OCI-LY7 (cell line): ENCODE data around the gene CRYL1. TPM values are rescaled to one million over a fixed set of nuclear protein-coding genes. Genes with fewer than 3 reads are reported as not detected.

Experiments used
- BruUV-seq: library from RNA; stranded (reverse); fragments of 400-500 nt; replicated peaks from 2 replicates; lab custom pipeline; 2021; lab: Mats Ljungman, UMichigan
- CTCF ChIA-PET: fragments of 300-600 bp; sonication (Branson Sonifier 250); formaldehyde crosslinking; loops from one replicate; lab custom pipeline; 2022; ENCODE audit warnings: antibody characterized with exemption; ENCODE audit not compliant: unreplicated experiment; lab: Charles Lee
- POLR2A ChIA-PET: fragments of 300-600 bp; sonication (Branson Sonifier 250); formaldehyde crosslinking; loops from one replicate; lab custom pipeline; 2022; ENCODE audit warnings: antibody characterized with exemption; lab: Charles Lee
- DNase-seq: peaks from one replicate; pipeline ENCODE4 v3.0.0-alpha.2; 2015; ENCODE audit warnings: low spot score
- H2AFZ ChIP-seq: fragments of 200-600 bp; sonication (generic), shearing (Covaris generic); 2 replicates; pipeline ENCODE4 v1.6.1; 2014; ENCODE audit warnings: mild to moderate bottlenecking, antibody characterized with exemption, low read length, moderate library complexity
- H3K27ac ChIP-seq: fragments of 200-600 bp; sonication (generic); 2 replicates; pipeline ENCODE4 v1.5.1; 2014; ENCODE audit warnings: mixed run types, low read depth, mild to moderate bottlenecking, moderate library complexity, low read length, inconsistent platforms; ENCODE audit not compliant: poor library complexity, severe bottlenecking
- H3K36me3 ChIP-seq: fragments of 200-600 bp; sonication (generic); 2 replicates; pipeline ENCODE4 v1.6.1; 2014; ENCODE audit warnings: mild to moderate bottlenecking, antibody characterized with exemption, low read length, moderate library complexity, mixed read lengths; ENCODE audit not compliant: insufficient read depth
- H3K4me1 ChIP-seq: fragments of 200-600 bp; sonication (generic); 2 replicates; pipeline ENCODE4 v1.5.1; 2014; ENCODE audit warnings: mild to moderate bottlenecking, low read length; ENCODE audit not compliant: insufficient read depth, poor library complexity, severe bottlenecking
- H3K4me2 ChIP-seq: fragments of 200-600 bp; sonication (generic); 2 replicates; pipeline ENCODE4 v1.6.1; 2014; ENCODE audit warnings: mild to moderate bottlenecking, low read length
- H3K4me3 ChIP-seq: fragments of 200-600 bp; sonication (generic); 2 replicates; pipeline ENCODE4 v1.5.1; 2014; ENCODE audit warnings: mild to moderate bottlenecking, low read depth, low read length; ENCODE audit not compliant: poor library complexity, severe bottlenecking
- H3K79me2 ChIP-seq: fragments of 200-600 bp; sonication (generic); 2 replicates; pipeline ENCODE4 v1.6.1; 2016; ENCODE audit warnings: low read depth, mild to moderate bottlenecking, low read length, moderate library complexity, mixed read lengths; ENCODE audit not compliant: insufficient read depth
- H3K9me2 ChIP-seq: fragments of 200-600 bp; sonication (generic); 2 replicates; pipeline ENCODE4 v1.6.1; 2016; ENCODE audit warnings: mild to moderate bottlenecking, low read length, mixed read lengths; ENCODE audit not compliant: insufficient read depth
- H3K9me3 ChIP-seq: fragments of 200-600 bp; sonication (generic); 2 replicates; pipeline ENCODE4 v1.6.1; 2014; ENCODE audit warnings: mild to moderate bottlenecking, mixed run types, low read length, mixed read lengths
- H4K20me1 ChIP-seq: fragments of 200-600 bp; sonication (generic); 2 replicates; pipeline ENCODE4 v1.6.1; 2014; ENCODE audit warnings: mild to moderate bottlenecking, antibody characterized with exemption, low read length, moderate library complexity, mixed read lengths; ENCODE audit not compliant: insufficient read depth
- CTCF ChIP-seq: fragments of 200-600 bp; sonication (generic); conservative IDR thresholded peaks from 2 replicates; pipeline ENCODE4 v1.5.1; 2014; ENCODE audit warnings: mild to moderate bottlenecking, antibody characterized with exemption, low read length, moderate library complexity, mixed read lengths
- EZH2phosphoT487 ChIP-seq: fragments of 200-600 bp; sonication (generic); IDR thresholded peaks from 2 replicates; pipeline ENCODE4 v1.6.1; 2018; ENCODE audit warnings: low read depth, borderline replicate concordance, mild to moderate bottlenecking, mixed run types, antibody characterized with exemption, low read length, moderate library complexity, mixed read lengths
- intact Hi-C: fragments of 100-400 bp; cut with micrococcal nuclease; formaldehyde crosslinking; loops from one replicate; pipeline ENCODE4 v1.10.0; 2022; ENCODE audit not compliant: unreplicated experiment
- total RNA-seq, 2 experiments: library from RNA; depleted of rRNA in 1 of 2; stranded (reverse); fragments of >200 nt in 1 of 2; shearing (Covaris generic) in 1 of 2; gene quantifications; 2 replicates each; pipeline ENCODE4 v1.2.3, GENCODE V29; 2014 to 2022

Gene CRYL1
- total RNA-seq, 2 experiments from 2014 or later = not detected

GRCh38 chr13:20360835-20361412, 164.7 kb downstream of the CRYL1 start:
- Histone ChIP-seq H3K4me3 (no peak overlapping the region), H3K79me2 (no peaks in the 10 kb centered on the region), H3K9me2 (no peaks in the 10 kb centered on the region), H4K20me1 (no peaks in the 10 kb centered on the region), H3K9me3 (no peaks in the 10 kb centered on the region), H3K4me1 (no peaks in the 10 kb centered on the region), H2AFZ (no peak overlapping the region), H3K27ac (no peak overlapping the region), H3K4me2 (no peak overlapping the region), H3K36me3 (no peaks in the 10 kb centered on the region)
- TF ChIP-seq EZH2phosphoT487 (no peak), CTCF (no peak)
- intact Hi-C loops = no loop called here
- DNase-seq = no peak
- no TSS peak for BruUV-seq
- ChIA-PET POLR2A (interaction anchor here (0.6 to 1.2 kb wide), 2 partner anchors 11 to 1986 kb away, joined by 3 read pairs; no protein-coding TSS in a partner anchor), CTCF (no interaction called here)

- POLR2A ChIA-PET = interaction anchor here (1.2 kb wide), 1 partner anchor 12 kb away, joined by 3 read pairs; no protein-coding TSS in a partner anchor
- intact Hi-C loops = no loop called here
- H3K9me3 ChIP-seq = no peaks in the 10 kb centered on the region
- no peak overlapping the region for H2AFZ ChIP-seq
- H3K4me1 ChIP-seq = no peaks in the 10 kb centered on the region
- CTCF ChIA-PET = no interaction called here
- H3K79me2 ChIP-seq = no peaks in the 10 kb centered on the region
- no peaks in the 10 kb centered on the region for H4K20me1 ChIP-seq
- no peak overlapping the region for H3K4me2 ChIP-seq
- no peak for DNase-seq
- H3K36me3 ChIP-seq = no peaks in the 10 kb centered on the region
- no peak overlapping the region for H3K4me3 ChIP-seq
- TF ChIP-seq CTCF = no peak
- TF ChIP-seq EZH2phosphoT487 = no peak
- no peaks in the 10 kb centered on the region for H3K9me2 ChIP-seq
- BruUV-seq = no TSS peak
- H3K27ac ChIP-seq = no peak overlapping the region
Observed at GRCh38 chr13:20360041-20360491, 165.6 kb downstream of the CRYL1 start.

- CTCF ChIA-PET = no interaction called here
- H3K36me3 ChIP-seq = no peaks in the 10 kb centered on the region
- POLR2A ChIA-PET = no interaction called here
- H3K9me2 ChIP-seq = no peaks in the 10 kb centered on the region
- BruUV-seq = no TSS peak
- intact Hi-C loops = no loop called here
- H3K4me2 ChIP-seq = no peak overlapping the region
- H3K27ac ChIP-seq = no peak overlapping the region
- H3K79me2 ChIP-seq = no peaks in the 10 kb centered on the region
- no peaks in the 10 kb centered on the region for H4K20me1 ChIP-seq
- H2AFZ ChIP-seq = no peak overlapping the region
- H3K4me1 ChIP-seq = no peaks in the 10 kb centered on the region
- H3K4me3 ChIP-seq = no peak overlapping the region
- H3K9me3 ChIP-seq = no peaks in the 10 kb centered on the region
- TF ChIP-seq EZH2phosphoT487 = no peak
- no peak for TF ChIP-seq CTCF
- DNase-seq = no peak
Observed at GRCh38 chr13:20359335-20359734, 166.3 kb downstream of the CRYL1 start.
